Keratinocyte (primary cell): ENCODE results near the gene PDZD2. TPM values are rescaled to one million over a fixed set of nuclear protein-coding genes. Genes with fewer than 3 reads are reported as not detected.

ENCODE experiments used
- DNase-seq: peaks from one replicate; pipeline ENCODE4 v3.0.0-alpha.2; 2011; ENCODE audit warnings: low read depth, missing footprints, low spot score
- FAIRE-seq: peaks from 2 replicates; lab custom pipeline; 2011; peaks lifted over from hg19 to GRCh38; lab: Jason Lieb, UNC
- H2AFZ ChIP-seq: 2 replicates; pipeline ENCODE4 v1.6.0; 2012; ENCODE audit warnings: low read length, control low read depth, inconsistent platforms; ENCODE audit not compliant: control insufficient read depth
- H3K27ac ChIP-seq: 2 replicates; pipeline ENCODE4 v1.5.1; 2011; ENCODE audit warnings: low read length; ENCODE audit not compliant: control insufficient read depth, insufficient read depth
- H3K27me3 ChIP-seq: 3 replicates; pipeline ENCODE4 v1.6.0; 2011; ENCODE audit warnings: low read length; ENCODE audit not compliant: control insufficient read depth, insufficient read depth; ENCODE audit errors: extremely low read depth
- H3K36me3 ChIP-seq, 2 experiments: 2 replicates in 1 of 2; 3 replicates in 1 of 2; pipeline ENCODE4 v1.5.1; 2011; ENCODE audit warnings: low read length in 2 of 2, mild to moderate bottlenecking in 1 of 2; ENCODE audit not compliant: control insufficient read depth in 2 of 2, insufficient read depth in 2 of 2; ENCODE audit errors: extremely low read depth in 1 of 2
- H3K4me1 ChIP-seq: 3 replicates; pipeline ENCODE4 v1.5.1; 2011; ENCODE audit warnings: low read length; ENCODE audit not compliant: control insufficient read depth, insufficient read depth; ENCODE audit errors: extremely low read depth
- H3K4me2 ChIP-seq: 3 replicates; pipeline ENCODE4 v1.6.0; 2011; ENCODE audit warnings: low read depth, low read length; ENCODE audit not compliant: control insufficient read depth, insufficient read depth; ENCODE audit errors: extremely low read depth
- H3K4me3 ChIP-seq, 3 experiments: fragments of 200-600 bp in 1 of 3; sonication (generic) in 1 of 3; 2 replicates in 2 of 3; 3 replicates in 1 of 3; pipeline ENCODE4 v1.5.1; 2011 to 2016; ENCODE audit warnings: low read length in 3 of 3, mild to moderate bottlenecking in 3 of 3, control low read depth in 2 of 3, inconsistent platforms in 1 of 3, low read depth in 1 of 3, mixed read lengths in 1 of 3, mixed run types in 1 of 3, moderate library complexity in 1 of 3; ENCODE audit not compliant: control insufficient read depth in 2 of 3, insufficient read depth in 2 of 3; ENCODE audit errors: extremely low read depth in 1 of 3
- H3K79me2 ChIP-seq: 2 replicates; pipeline ENCODE4 v1.6.0; 2012; ENCODE audit warnings: low read length; ENCODE audit not compliant: control insufficient read depth, insufficient read depth
- H3K9ac ChIP-seq: 3 replicates; pipeline ENCODE4 v1.6.0; 2011; ENCODE audit warnings: low read length; ENCODE audit not compliant: control insufficient read depth, insufficient read depth; ENCODE audit errors: extremely low read depth
- H3K9me1 ChIP-seq: 3 replicates; pipeline ENCODE4 v1.6.0; 2011; ENCODE audit warnings: low read length; ENCODE audit not compliant: control insufficient read depth, insufficient read depth; ENCODE audit errors: extremely low read depth
- H3K9me3 ChIP-seq: 2 replicates; pipeline ENCODE4 v1.5.1; 2012; ENCODE audit warnings: low read depth, low read length; ENCODE audit not compliant: control insufficient read depth
- H4K20me1 ChIP-seq: 3 replicates; pipeline ENCODE4 v1.6.0; 2011; ENCODE audit warnings: low read length; ENCODE audit not compliant: control insufficient read depth, insufficient read depth; ENCODE audit errors: extremely low read depth
- EZH2 ChIP-seq: IDR thresholded peaks from one replicate; pipeline ENCODE4 v1.6.1; 2012; ENCODE audit warnings: inconsistent platforms, mild to moderate bottlenecking, low read length, moderate library complexity
- dilution Hi-C: fragments of 300-500 bp; cut with MboI; formaldehyde crosslinking; loops from one replicate; pipeline ENCODE4 v1.7.0; 2020; ENCODE audit warnings: low sequenced_read_pairs; ENCODE audit not compliant: extremely low pct_ligation_motif_present
- polyA plus RNA-seq, 5 experiments: library from polyadenylated mRNA; depleted of rRNA in 3 of 5; stranded (reverse) in 3 of 5; stranded (forward) in 1 of 5; unstranded in 1 of 5; fragments of >200 nt; gene quantifications; 1 replicate in 1 of 5; 2 replicates in 3 of 5; 3 replicates in 1 of 5; pipeline versions ENCODE4 v1.2.1 to v1.2.3, GENCODE V29; 2011 to 2012; ENCODE audit warnings: missing spikeins in 2 of 5, low read depth in 1 of 5, low replicate concordance in 1 of 5
- TF ChIP-seq, protein P1 (sequence below), 3 experiments: IDR thresholded peaks in 1 of 3; conservative IDR thresholded peaks in 1 of 3; optimal IDR thresholded peaks in 1 of 3; 2 replicates in 2 of 3; 3 replicates in 1 of 3; pipeline versions ENCODE3 to v1.5.1; 2011; ENCODE audit warnings: low read length in 3 of 3, mild to moderate bottlenecking in 3 of 3, moderate library complexity in 2 of 3, control low read depth in 1 of 3, inconsistent platforms in 1 of 3; ENCODE audit not compliant: insufficient read depth in 2 of 3; ENCODE audit errors: extremely low read depth in 1 of 3

Gene PDZD2
- polyA plus RNA-seq, 1 donor (not counting 4 experiments of a cell fraction or from before 2014, with no cell fraction given): 7.3 TPM

GRCh38 chr5:32004404-32004803, 365.5 kb downstream of the PDZD2 start:
- H4K20me1 ChIP-seq: no peaks in the 10 kb centered on the region
- no peak overlapping the region for H3K9ac ChIP-seq
- TF ChIP-seq EZH2: no peak
- TF ChIP-seq, protein P1, sequence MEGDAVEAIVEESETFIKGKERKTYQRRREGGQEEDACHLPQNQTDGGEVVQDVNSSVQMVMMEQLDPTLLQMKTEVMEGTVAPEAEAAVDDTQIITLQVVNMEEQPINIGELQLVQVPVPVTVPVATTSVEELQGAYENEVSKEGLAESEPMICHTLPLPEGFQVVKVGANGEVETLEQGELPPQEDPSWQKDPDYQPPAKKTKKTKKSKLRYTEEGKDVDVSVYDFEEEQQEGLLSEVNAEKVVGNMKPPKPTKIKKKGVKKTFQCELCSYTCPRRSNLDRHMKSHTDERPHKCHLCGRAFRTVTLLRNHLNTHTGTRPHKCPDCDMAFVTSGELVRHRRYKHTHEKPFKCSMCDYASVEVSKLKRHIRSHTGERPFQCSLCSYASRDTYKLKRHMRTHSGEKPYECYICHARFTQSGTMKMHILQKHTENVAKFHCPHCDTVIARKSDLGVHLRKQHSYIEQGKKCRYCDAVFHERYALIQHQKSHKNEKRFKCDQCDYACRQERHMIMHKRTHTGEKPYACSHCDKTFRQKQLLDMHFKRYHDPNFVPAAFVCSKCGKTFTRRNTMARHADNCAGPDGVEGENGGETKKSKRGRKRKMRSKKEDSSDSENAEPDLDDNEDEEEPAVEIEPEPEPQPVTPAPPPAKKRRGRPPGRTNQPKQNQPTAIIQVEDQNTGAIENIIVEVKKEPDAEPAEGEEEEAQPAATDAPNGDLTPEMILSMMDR (optimal IDR thresholded peaks at IDR 0.05 in 1 of 3, IDR thresholded peaks at IDR 0.05 in 1 of 3, conservative IDR thresholded peaks at IDR 0.05 in 1 of 3; ENCODE audit: extremely low read depth in 1 of 3, insufficient read depth in 2 of 3, low read length in 3 of 3): no peak
- FAIRE-seq (no peak), DNase-seq (no peak)
- no peak overlapping the region for H3K27ac ChIP-seq
- dilution Hi-C loops: no loop called here
- H3K4me3 ChIP-seq: no peak overlapping the region
- H3K4me1 ChIP-seq: peaks cover 4% of the 10 kb centered on the region
- H3K4me2 ChIP-seq: no peak overlapping the region
- no peaks in the 10 kb centered on the region for H3K9me3 ChIP-seq
- no peak overlapping the region for H2AFZ ChIP-seq
- no peaks in the 10 kb centered on the region for H3K9me1 ChIP-seq
- H3K79me2 ChIP-seq: no peaks in the 10 kb centered on the region
- H3K36me3 ChIP-seq: peaks cover 5 to 6% of the 10 kb centered on the region in 2 experiments
- no peaks in the 10 kb centered on the region for H3K27me3 ChIP-seq

- H3K4me2 ChIP-seq: no peak overlapping the region
- no peak overlapping the region for H3K4me3 ChIP-seq
- DNase-seq: no peak
- H3K27ac ChIP-seq: no peak overlapping the region
- dilution Hi-C loops: no loop called here
- H3K9me3 ChIP-seq: no peaks in the 10 kb centered on the region
- no peak for TF ChIP-seq EZH2
- TF ChIP-seq, protein P1 (optimal IDR thresholded peaks at IDR 0.05 in 1 of 3, IDR thresholded peaks at IDR 0.05 in 1 of 3, conservative IDR thresholded peaks at IDR 0.05 in 1 of 3; ENCODE audit: extremely low read depth in 1 of 3, insufficient read depth in 2 of 3, low read length in 3 of 3): no peak
- H3K9ac ChIP-seq: no peak overlapping the region
- no peaks in the 10 kb centered on the region for H3K9me1 ChIP-seq
- no peaks in the 10 kb centered on the region for H3K79me2 ChIP-seq
- H4K20me1 ChIP-seq: no peaks in the 10 kb centered on the region
- H2AFZ ChIP-seq: no peak overlapping the region
- H3K4me1 ChIP-seq: peaks cover 4% of the 10 kb centered on the region
- no peaks in the 10 kb centered on the region for H3K36me3 ChIP-seq
- H3K27me3 ChIP-seq: no peaks in the 10 kb centered on the region
- no peak for FAIRE-seq
Measured at GRCh38 chr5:32008746-32009145, 369.8 kb downstream of the PDZD2 start.
